ENCODE data around the gene FAM200C. TPM values are rescaled to one million over a fixed set of nuclear protein-coding genes. Genes with fewer than 3 reads are reported as not detected.

Gene FAM200C
- total and polyA plus RNA-seq, 2 of the 13 experiments (the other 11 are each of a cell fraction or from before 2014, with no cell fraction given) = 3.2 to 4.7 TPM

DNA sequence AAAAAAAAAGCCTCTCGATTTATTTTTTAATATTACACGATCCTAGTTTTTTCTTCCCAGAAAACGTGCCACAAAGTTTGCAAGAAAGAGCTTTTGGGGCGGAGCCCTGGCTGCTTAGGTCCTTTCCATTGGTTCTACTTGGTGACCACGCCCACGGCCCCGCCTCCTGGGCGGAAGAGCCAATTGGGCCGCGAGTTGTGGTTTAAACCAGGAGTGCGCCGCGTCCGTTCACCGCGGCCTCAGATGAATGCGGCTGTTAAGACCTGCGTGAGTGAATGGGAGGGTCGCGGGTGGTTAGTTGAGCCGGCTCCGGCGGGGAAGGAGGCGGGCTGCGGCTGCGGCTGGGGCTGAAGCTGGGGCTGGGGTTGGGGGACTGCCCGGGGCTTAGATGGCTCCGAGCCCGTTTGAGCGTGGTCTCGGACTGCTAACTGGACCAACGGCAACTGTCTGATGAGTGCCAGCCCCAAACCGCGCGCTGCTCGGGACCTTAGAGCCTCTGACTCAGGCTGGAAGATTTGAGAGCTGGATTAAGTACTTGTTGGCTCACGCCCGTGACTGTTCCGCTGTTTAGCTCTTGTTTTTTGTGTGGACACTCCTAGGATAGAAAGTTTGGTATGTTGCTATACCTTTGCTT, 21.9 kb upstream of the FAM200C start, which contains the start of gene PTTG1 (continued):
- TF ChIP-seq, protein P1, sequence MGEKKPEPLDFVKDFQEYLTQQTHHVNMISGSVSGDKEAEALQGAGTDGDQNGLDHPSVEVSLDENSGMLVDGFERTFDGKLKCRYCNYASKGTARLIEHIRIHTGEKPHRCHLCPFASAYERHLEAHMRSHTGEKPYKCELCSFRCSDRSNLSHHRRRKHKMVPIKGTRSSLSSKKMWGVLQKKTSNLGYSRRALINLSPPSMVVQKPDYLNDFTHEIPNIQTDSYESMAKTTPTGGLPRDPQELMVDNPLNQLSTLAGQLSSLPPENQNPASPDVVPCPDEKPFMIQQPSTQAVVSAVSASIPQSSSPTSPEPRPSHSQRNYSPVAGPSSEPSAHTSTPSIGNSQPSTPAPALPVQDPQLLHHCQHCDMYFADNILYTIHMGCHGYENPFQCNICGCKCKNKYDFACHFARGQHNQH (CRISPR knock-in tag; IDR thresholded peaks at IDR 0.05) = peak; percentile 36; the same call in 1 of the 2 replicates
- TF ChIP-seq, protein P2, sequence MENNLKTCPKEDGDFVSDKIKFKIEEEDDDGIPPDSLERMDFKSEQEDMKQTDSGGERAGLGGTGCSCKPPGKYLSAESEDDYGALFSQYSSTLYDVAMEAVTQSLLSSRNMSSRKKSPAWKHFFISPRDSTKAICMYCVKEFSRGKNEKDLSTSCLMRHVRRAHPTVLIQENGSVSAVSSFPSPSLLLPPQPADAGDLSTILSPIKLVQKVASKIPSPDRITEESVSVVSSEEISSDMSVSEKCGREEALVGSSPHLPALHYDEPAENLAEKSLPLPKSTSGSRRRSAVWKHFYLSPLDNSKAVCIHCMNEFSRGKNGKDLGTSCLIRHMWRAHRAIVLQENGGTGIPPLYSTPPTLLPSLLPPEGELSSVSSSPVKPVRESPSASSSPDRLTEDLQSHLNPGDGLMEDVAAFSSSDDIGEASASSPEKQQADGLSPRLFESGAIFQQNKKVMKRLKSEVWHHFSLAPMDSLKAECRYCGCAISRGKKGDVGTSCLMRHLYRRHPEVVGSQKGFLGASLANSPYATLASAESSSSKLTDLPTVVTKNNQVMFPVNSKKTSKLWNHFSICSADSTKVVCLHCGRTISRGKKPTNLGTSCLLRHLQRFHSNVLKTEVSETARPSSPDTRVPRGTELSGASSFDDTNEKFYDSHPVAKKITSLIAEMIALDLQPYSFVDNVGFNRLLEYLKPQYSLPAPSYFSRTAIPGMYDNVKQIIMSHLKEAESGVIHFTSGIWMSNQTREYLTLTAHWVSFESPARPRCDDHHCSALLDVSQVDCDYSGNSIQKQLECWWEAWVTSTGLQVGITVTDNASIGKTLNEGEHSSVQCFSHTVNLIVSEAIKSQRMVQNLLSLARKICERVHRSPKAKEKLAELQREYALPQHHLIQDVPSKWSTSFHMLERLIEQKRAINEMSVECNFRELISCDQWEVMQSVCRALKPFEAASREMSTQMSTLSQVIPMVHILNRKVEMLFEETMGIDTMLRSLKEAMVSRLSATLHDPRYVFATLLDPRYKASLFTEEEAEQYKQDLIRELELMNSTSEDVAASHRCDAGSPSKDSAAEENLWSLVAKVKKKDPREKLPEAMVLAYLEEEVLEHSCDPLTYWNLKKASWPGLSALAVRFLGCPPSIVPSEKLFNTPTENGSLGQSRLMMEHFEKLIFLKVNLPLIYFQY (CRISPR knock-in tag; IDR thresholded peaks at IDR 0.05; ENCODE audit: borderline replicate concordance) = no peak
- TF ChIP-seq, protein P3, sequence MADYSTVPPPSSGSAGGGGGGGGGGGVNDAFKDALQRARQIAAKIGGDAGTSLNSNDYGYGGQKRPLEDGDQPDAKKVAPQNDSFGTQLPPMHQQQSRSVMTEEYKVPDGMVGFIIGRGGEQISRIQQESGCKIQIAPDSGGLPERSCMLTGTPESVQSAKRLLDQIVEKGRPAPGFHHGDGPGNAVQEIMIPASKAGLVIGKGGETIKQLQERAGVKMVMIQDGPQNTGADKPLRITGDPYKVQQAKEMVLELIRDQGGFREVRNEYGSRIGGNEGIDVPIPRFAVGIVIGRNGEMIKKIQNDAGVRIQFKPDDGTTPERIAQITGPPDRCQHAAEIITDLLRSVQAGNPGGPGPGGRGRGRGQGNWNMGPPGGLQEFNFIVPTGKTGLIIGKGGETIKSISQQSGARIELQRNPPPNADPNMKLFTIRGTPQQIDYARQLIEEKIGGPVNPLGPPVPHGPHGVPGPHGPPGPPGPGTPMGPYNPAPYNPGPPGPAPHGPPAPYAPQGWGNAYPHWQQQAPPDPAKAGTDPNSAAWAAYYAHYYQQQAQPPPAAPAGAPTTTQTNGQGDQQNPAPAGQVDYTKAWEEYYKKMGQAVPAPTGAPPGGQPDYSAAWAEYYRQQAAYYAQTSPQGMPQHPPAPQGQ (CRISPR knock-in tag; IDR thresholded peaks at IDR 0.05; ENCODE audit: borderline replicate concordance) = no peak
- TF ChIP-seq ZNF460 (CRISPR knock-in tag; IDR thresholded peaks at IDR 0.05; ENCODE audit: borderline replicate concordance) = no peak
- TF ChIP-seq, protein P4, sequence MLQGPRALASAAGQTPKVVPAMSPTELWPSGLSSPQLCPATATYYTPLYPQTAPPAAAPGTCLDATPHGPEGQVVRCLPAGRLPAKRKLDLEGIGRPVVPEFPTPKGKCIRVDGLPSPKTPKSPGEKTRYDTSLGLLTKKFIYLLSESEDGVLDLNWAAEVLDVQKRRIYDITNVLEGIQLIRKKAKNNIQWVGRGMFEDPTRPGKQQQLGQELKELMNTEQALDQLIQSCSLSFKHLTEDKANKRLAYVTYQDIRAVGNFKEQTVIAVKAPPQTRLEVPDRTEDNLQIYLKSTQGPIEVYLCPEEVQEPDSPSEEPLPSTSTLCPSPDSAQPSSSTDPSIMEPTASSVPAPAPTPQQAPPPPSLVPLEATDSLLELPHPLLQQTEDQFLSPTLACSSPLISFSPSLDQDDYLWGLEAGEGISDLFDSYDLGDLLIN (CRISPR knock-in tag; IDR thresholded peaks at IDR 0.05; ENCODE audit: borderline replicate concordance) = peak; percentile 31; the same call in 1 of the 2 replicates
- no peak for TF ChIP-seq ZNF205 (CRISPR knock-in tag; IDR thresholded peaks at IDR 0.05)
- TF ChIP-seq, protein P5, sequence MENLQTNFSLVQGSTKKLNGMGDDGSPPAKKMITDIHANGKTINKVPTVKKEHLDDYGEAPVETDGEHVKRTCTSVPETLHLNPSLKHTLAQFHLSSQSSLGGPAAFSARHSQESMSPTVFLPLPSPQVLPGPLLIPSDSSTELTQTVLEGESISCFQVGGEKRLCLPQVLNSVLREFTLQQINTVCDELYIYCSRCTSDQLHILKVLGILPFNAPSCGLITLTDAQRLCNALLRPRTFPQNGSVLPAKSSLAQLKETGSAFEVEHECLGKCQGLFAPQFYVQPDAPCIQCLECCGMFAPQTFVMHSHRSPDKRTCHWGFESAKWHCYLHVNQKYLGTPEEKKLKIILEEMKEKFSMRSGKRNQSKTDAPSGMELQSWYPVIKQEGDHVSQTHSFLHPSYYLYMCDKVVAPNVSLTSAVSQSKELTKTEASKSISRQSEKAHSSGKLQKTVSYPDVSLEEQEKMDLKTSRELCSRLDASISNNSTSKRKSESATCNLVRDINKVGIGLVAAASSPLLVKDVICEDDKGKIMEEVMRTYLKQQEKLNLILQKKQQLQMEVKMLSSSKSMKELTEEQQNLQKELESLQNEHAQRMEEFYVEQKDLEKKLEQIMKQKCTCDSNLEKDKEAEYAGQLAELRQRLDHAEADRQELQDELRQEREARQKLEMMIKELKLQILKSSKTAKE (CRISPR knock-in tag; IDR thresholded peaks at IDR 0.05; ENCODE audit: borderline replicate concordance) = no peak
- no peak; the same call in 1 of the 2 replicates for TF ChIP-seq MTA1 (CRISPR knock-in tag; IDR thresholded peaks at IDR 0.05; ENCODE audit: borderline replicate concordance)
- TF ChIP-seq, protein P6, sequence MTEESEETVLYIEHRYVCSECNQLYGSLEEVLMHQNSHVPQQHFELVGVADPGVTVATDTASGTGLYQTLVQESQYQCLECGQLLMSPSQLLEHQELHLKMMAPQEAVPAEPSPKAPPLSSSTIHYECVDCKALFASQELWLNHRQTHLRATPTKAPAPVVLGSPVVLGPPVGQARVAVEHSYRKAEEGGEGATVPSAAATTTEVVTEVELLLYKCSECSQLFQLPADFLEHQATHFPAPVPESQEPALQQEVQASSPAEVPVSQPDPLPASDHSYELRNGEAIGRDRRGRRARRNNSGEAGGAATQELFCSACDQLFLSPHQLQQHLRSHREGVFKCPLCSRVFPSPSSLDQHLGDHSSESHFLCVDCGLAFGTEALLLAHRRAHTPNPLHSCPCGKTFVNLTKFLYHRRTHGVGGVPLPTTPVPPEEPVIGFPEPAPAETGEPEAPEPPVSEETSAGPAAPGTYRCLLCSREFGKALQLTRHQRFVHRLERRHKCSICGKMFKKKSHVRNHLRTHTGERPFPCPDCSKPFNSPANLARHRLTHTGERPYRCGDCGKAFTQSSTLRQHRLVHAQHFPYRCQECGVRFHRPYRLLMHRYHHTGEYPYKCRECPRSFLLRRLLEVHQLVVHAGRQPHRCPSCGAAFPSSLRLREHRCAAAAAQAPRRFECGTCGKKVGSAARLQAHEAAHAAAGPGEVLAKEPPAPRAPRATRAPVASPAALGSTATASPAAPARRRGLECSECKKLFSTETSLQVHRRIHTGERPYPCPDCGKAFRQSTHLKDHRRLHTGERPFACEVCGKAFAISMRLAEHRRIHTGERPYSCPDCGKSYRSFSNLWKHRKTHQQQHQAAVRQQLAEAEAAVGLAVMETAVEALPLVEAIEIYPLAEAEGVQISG (CRISPR knock-in tag; IDR thresholded peaks at IDR 0.05) = 0 out of 2 replicates have a peak, but pooled peaks have one; percentile 37
- peak; percentile 22; the same call in 1 of the 2 replicates for TF ChIP-seq BHLHE40 (IDR thresholded peaks at IDR 0.05; ENCODE audit: low read length)
- no peak for TF ChIP-seq ZNF780A (CRISPR knock-in tag; IDR thresholded peaks at IDR 0.05)
- TF ChIP-seq NFKBIZ (CRISPR knock-in tag; IDR thresholded peaks at IDR 0.05) = no peak
- no peak for TF ChIP-seq PCBP1 (IDR thresholded peaks at IDR 0.05; ENCODE audit: borderline replicate concordance, low read depth, low read length)

All from HepG2 (cell line).